Measurements from ENCODE around the gene LAMA2. TPM values are rescaled to one million over a fixed set of nuclear protein-coding genes. Genes with fewer than 3 reads are reported as not detected.

Gene LAMA2
- total RNA-seq, 1 experiment from 2014 or later: 0.02 TPM

GRCh38 chr6:129359811-129360681 lies 477.1 kb downstream of the LAMA2 start:
- CTCF ChIA-PET: no interaction called here
- intact Hi-C loops (cut with micrococcal nuclease; ENCODE audit: unreplicated experiment): no loop called here

GRCh38 chr6:129360682-129360955 lies 477.7 kb downstream of the LAMA2 start:
- ChIA-PET CTCF (no interaction called here), POLR2A (no interaction called here)
- Mint-ChIP-seq H3K4me1 (ENCODE audit: low read depth, unreplicated experiment) (no peaks in the 10 kb centered on the region), H3K36me3 (ENCODE audit: insufficient read depth, unreplicated experiment) (no peaks in the 10 kb centered on the region), H3K27me3 (ENCODE audit: insufficient read depth, unreplicated experiment) (no peaks in the 10 kb centered on the region), H3K4me3 (ENCODE audit: unreplicated experiment) (no peak overlapping the region), H3K9me3 (ENCODE audit: unreplicated experiment) (no peaks in the 10 kb centered on the region), H3K27ac (ENCODE audit: unreplicated experiment) (no peak overlapping the region)
- BruUV-seq (replicated peaks): no TSS peak
- no peak for DNase-seq
- intact Hi-C loops (cut with micrococcal nuclease; ENCODE audit: unreplicated experiment): no loop called here
- Histone ChIP-seq H3K27me3 (replicated peaks; ENCODE audit: control insufficient read depth, insufficient read depth, low read length) (no peaks in the 10 kb centered on the region), H3K36me3 (ENCODE audit: control insufficient read depth, insufficient read depth, low read length) (no peaks in the 10 kb centered on the region), H3K4me3 (ENCODE audit: low read depth, low read length) (no peak overlapping the region), H3K9me3 (no peaks in the 10 kb centered on the region), H3K4me1 (no peaks in the 10 kb centered on the region)
- TF ChIP-seq CTCF (IDR thresholded peaks at IDR 0.05; ENCODE audit: insufficient read depth in 1 of 2, low read depth in 1 of 2, low read length in 1 of 2, severe bottlenecking in 1 of 2, unreplicated experiment in 1 of 2): no peak

More at GRCh38 chr6:129359811-129360681, 477.1 kb downstream of the LAMA2 start:
- Mint-ChIP-seq H3K9me3 (ENCODE audit: unreplicated experiment) (no peaks in the 10 kb centered on the region), H3K4me1 (ENCODE audit: low read depth, unreplicated experiment) (no peaks in the 10 kb centered on the region), H3K27ac (ENCODE audit: unreplicated experiment) (no peak overlapping the region), H3K27me3 (ENCODE audit: insufficient read depth, unreplicated experiment) (no peaks in the 10 kb centered on the region), H3K36me3 (ENCODE audit: insufficient read depth, unreplicated experiment) (no peaks in the 10 kb centered on the region), H3K4me3 (ENCODE audit: unreplicated experiment) (no peak overlapping the region)
- Histone ChIP-seq H3K9me3 (no peaks in the 10 kb centered on the region), H3K36me3 (ENCODE audit: control insufficient read depth, insufficient read depth, low read length) (no peaks in the 10 kb centered on the region), H3K27me3 (replicated peaks; ENCODE audit: control insufficient read depth, insufficient read depth, low read length) (no peaks in the 10 kb centered on the region), H3K4me1 (no peaks in the 10 kb centered on the region), H3K4me3 (ENCODE audit: low read depth, low read length) (no peak overlapping the region)
- BruUV-seq (replicated peaks): no TSS peak
- no peak for DNase-seq
- TF ChIP-seq CTCF (IDR thresholded peaks at IDR 0.05; ENCODE audit: insufficient read depth in 1 of 2, low read depth in 1 of 2, low read length in 1 of 2, severe bottlenecking in 1 of 2, unreplicated experiment in 1 of 2): no peak
- POLR2A ChIA-PET: no interaction called here

GRCh38 chr6:129364037-129364436 lies 481.1 kb downstream of the LAMA2 start:
- Mint-ChIP-seq H3K27me3 (ENCODE audit: insufficient read depth, unreplicated experiment) (peaks cover 4% of the 10 kb centered on the region), H3K4me3 (ENCODE audit: unreplicated experiment) (no peak overlapping the region), H3K4me1 (ENCODE audit: low read depth, unreplicated experiment) (no peaks in the 10 kb centered on the region), H3K36me3 (ENCODE audit: insufficient read depth, unreplicated experiment) (no peaks in the 10 kb centered on the region), H3K27ac (ENCODE audit: unreplicated experiment) (no peak overlapping the region), H3K9me3 (ENCODE audit: unreplicated experiment) (no peaks in the 10 kb centered on the region)
- no peak for TF ChIP-seq CTCF (IDR thresholded peaks at IDR 0.05; ENCODE audit: insufficient read depth in 1 of 2, low read depth in 1 of 2, low read length in 1 of 2, severe bottlenecking in 1 of 2, unreplicated experiment in 1 of 2)
- CTCF ChIA-PET: no interaction called here
- no peaks in the 10 kb centered on the region for H3K4me1 ChIP-seq
- H3K36me3 ChIP-seq (ENCODE audit: control insufficient read depth, insufficient read depth, low read length): no peaks in the 10 kb centered on the region
- no peaks in the 10 kb centered on the region for H3K27me3 ChIP-seq (replicated peaks; ENCODE audit: control insufficient read depth, insufficient read depth, low read length)
- no peak overlapping the region for H3K4me3 ChIP-seq (ENCODE audit: low read depth, low read length)
- BruUV-seq (replicated peaks): no TSS peak
- no peaks in the 10 kb centered on the region for H3K9me3 ChIP-seq
- DNase-seq: no peak
- POLR2A ChIA-PET: no interaction called here
- intact Hi-C loops (cut with micrococcal nuclease; ENCODE audit: unreplicated experiment): no loop called here
